Stimulated activated CD8-positive, alpha-beta memory T cell treated with anti-CD3 and anti-CD28 coated beads, Interleukin-7, amount 100 ng/mL, for 48 hours (primary cell): ENCODE data around the gene GPR89B.
"Not testable (repeated sequence)": the region's sequence is repeated elsewhere in the genome, so short reads cannot be mapped to it uniquely, and the experiment has no call there.

Experiments
- DNase-seq, 2 donors: peaks; one replicate each; pipeline ENCODE4 v3.0.0-alpha.2; 2020; ENCODE audit warnings: low read depth in 1 of 2; ENCODE audit errors: extremely low read depth in 1 of 2

The GPR89B gene

DNA sequence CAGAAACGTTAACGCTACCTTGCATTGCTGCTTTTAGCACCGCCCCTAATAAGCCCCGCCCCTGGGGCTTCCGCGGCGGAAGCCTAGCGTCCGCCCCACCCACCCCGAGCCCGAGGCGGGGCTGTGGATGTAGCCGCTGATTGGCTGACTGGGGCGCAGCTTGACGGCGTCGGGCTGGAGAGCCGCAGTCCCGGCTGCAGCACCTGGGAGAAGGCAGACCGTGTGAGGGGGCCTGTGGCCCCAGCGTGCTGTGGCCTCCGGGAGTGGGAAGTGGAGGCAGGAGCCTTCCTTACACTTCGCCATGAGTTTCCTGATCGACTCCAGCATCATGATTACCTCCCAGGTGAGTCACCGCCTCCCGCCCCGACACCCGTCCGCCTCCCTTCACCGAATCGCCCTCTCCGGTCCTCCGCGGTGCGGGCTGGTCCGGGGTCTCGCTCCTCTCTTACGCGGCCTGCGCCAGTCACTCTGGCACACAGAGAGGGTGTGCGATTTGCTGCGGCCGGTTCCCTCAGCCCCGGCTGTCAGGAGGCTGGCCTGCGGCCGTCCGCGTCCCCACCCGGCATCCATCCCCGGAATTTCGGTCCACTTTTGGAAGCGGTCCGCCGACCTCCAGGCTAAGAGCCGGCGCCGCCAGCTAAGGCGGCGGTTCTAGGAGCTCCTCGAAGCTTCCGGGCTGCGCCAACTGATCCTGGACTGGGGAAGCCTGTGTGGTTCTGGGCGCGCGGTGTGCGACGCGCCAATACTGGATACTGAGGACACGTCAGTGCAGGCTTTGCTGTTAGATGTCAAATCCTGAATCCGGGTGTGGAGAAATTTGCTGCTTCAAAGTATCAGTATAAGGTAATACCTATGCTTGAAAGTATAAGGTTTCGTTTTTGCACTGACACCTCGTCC, at the start of gene GPR89B:
Gene GPR89B (plus strand): TSS at position 185 of the 897 bp plus-strand sequence. CDS start 117 bp downstream, at position 302.
- DNase-seq = peak; percentile 86 to 90

DNA sequence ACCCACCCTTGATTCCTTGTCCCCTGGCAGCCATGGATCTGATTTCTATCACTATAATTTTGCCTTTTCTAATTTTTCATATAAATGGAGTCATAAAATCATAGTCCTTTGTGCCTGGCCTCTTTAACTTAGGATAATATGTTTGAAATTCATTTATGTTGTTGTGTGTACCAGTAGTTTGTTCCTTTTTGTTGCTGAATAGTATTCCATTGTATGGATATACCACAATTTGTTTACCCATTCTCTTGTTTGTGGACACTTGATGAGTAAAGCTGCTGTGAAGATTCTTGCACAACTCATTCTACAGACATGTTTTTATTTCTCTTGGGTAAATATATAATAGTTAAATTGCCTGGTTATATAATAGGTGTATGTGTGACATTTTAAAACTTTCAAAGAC, 48.3 kb upstream of the GPR89B start:
- no peak for DNase-seq

DNA sequence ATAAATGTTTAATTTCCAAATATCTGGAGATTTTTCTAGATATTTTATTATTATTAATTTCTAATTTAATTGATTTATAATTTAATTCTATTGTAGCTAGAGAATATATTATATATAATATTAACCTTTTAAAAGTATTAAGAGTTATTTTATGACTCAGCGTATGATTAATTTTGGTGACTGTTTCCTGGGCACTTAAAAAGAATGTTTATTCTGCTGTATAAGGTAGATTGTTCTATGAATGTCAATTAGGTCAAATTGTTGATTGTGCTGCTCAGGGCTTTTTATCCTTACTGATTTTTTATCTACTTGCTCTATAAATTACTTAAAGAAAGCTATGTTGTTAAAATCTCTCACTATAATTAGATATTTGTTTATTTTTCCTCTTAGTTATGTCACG, 45.7 kb upstream of the GPR89B start:
- DNase-seq = no peak

DNA sequence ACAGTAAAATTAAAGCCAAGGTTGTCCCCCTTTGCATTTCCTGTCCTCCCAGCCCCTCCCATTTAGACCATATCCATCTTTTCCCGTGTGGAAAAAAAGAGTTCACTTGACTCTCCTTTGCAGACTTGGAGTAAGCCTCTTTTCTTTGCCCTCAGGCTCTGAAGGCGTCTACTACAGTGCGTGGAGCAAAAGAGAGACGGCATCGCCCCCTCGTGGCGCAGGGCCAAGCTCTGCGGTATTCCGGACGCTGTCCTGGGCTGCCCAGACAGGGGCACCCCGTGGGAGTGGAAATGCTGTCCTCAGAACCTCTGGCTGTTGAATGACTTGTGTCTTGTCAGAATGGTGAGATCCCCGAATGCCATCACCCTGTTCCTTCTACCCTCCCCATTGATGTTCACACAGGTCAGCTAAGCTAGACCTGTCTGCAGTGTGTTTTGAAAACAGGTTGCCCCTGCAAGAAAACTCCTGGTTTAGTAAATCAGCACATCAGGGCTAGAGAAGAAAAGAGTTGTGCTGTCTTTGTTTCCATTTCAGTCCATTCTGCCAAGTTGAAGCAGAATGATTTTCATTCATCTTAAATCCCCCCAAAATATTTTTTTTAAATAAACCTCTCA, 37.9 kb upstream of the GPR89B start:
- DNase-seq = peak; percentile 21 to 48

DNA sequence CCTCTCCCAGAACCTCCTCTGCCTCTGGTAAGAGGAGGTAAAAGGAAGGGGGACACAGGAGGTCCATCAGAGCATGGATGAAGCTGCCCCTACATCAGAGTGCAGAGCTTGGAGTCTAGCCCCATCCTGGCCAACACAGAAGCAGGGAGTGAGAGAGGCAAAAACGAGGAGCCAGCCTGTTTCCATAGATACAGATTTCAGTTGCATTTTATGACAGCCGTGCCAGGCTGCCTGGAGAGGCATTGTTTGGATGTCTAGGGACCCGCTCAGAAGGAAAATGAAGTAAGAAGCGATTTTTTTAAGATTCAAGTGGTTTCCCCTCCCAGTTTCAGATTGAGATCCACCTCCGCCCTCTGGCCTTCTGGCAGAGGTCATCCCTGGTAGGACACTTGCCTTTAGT, 37.1 kb upstream of the GPR89B start:
- DNase-seq = no peak

- DNase-seq = no peak
These were observed 36.0 kb upstream of the GPR89B start for GRCh38 chr1:147892216-147892615.

- no peak for DNase-seq
These were observed 35.4 kb upstream of the GPR89B start for GRCh38 chr1:147892731-147893214.

DNA sequence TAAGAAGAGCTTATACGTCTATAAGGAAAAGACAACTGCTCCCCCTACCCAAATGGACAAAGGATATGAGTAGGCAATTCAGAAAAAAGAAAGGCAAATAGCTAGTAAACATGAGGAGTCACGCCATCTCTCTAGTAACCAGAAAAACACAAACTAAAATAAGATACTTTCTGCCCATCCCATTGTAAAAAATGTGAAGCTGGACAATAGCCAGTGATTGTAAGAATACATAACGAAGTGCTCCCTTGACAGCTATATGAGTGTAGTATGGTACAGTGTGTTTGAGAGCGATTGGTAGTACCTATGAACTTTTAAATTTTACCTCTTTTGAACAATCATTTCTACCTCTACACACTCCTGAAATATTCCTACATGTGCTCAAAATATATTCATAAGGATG, 33.1 kb upstream of the GPR89B start:
- no peak for DNase-seq

- no peak for DNase-seq
These were observed 31.0 kb upstream of the GPR89B start for GRCh38 chr1:147897029-147897752.

DNA sequence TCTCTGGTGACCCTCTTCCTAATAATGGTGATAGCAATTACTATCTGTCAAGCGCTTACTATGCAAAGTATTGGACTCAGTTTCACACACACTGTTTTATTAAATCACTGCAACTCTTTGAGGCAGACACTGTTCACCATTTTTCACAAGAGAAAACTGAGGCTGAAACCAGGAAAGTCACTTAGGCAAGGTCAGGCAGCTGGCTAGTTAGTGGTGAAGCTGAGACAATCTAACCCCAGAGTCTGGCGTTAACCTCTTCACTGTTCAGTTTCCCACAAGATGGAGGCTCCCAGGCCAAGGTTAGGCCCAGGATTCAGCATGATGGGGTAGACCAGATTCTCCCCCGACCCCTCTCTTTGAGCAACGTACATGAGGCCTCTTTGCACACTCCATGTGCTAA, 30.4 kb upstream of the GPR89B start:
- no peak for DNase-seq

DNA sequence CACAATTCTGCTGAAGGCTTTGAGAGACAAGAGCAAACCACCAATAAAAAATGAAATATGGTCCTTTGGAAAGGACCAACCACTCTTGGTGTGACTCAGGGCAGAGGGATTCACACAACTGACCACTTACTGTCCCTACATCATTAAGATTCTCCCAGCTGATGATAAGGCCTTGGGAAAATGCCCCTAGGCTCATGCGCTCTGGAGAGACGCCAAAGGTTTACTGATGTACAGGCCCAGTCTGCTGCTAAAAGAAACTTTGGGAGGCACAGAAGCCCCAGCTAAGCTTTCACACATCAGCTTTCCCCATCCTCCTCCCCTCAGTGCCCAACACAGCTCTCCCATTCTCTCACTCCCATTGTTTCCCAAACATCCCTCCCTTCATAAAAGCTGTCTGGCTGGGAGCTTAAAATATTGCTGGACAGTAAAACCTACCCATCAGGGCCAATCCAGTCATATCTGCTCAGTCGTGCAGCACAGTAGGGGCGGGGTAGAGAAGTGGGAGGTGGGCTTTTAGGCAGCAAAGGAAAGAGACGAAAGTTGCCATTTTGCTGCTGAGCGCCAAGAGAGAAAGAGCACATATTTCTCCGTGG, 25.9 kb upstream of the GPR89B start, which contains the start of gene GJA8:
Gene GJA8 (plus strand): TSS at position 543 of the 593 bp plus-strand sequence. CDS start 5,161 bp downstream, outside the sequence.
- no peak for DNase-seq

- no peak for DNase-seq
These were observed 23.5 kb upstream of the GPR89B start for GRCh38 chr1:147904726-147905125.

- no peak for DNase-seq
These were observed 20.3 kb upstream of the GPR89B start for GRCh38 chr1:147907786-147908509.

GRCh38 chr1:147912553-147912952, 15.7 kb upstream of the GPR89B start:
- no peak for DNase-seq

GRCh38 chr1:147913362-147913942, 14.8 kb upstream of the GPR89B start:
- no peak for DNase-seq

GRCh38 chr1:147919896-147920295, 8.3 kb upstream of the GPR89B start:
- DNase-seq = no peak

DNA sequence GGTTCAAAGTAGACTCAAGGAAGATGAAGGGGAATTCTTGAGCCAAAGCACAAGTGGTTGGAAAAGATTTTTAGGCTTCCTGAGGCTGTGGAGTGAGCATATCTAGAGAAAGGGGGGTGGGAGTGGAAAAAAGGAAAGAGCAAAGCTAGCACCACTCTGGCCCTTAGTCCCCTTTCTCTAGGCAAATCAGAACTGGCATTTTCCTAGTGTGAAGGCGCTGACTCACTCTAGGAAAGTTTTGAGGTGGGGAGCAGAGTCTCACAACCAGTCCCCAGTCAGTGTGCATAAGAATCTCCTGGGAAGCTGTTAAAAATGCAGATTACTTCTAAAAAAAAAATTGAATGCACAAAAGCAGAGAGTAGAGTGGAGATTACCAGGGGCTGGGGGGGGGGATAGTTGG, 3.4 kb upstream of the GPR89B start:
- no peak for DNase-seq

- DNase-seq = not testable (repeated sequence)
These were observed 1.0 kb upstream of the GPR89B start for GRCh38 chr1:147927215-147927614.

- not testable (repeated sequence) for DNase-seq
These were observed 531 bp upstream of the GPR89B start for GRCh38 chr1:147927689-147928088.

DNA sequence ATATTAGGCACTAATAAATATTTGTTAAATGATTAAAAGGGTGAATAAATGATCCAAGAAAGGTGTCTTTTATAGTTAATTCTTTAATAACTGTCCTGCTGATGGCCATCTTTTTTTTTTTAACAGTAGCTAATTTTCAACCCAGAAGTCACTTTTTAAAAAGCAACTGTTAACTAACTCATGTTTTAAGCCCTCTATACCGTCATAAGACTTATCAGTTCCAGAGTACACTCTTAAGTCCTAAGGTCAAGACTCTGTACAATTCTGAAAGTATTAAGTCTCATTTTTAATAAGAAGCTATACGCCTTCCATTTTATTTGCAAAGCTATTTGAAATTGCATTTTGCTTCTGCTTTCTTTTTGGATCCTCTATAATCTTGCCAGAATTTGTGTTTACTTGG, 2.9 kb downstream of the GPR89B start:
- DNase-seq = not testable (repeated sequence)
